GM12864 (cell line): Measurements from ENCODE around the gene MPPED1.

Experiments used
- DNase-seq: peaks from one replicate; pipeline ENCODE4 v3.0.0-alpha.2; 2011; ENCODE audit warnings: low read depth
- H3K4me3 ChIP-seq: 2 replicates; pipeline ENCODE4 v1.5.1; 2011; ENCODE audit warnings: mild to moderate bottlenecking, low read depth, low read length, control low read depth
- TF ChIP-seq, protein P1 (sequence below): IDR thresholded peaks from 2 replicates; pipeline ENCODE4 v1.5.1; 2011; ENCODE audit warnings: low read depth, mild to moderate bottlenecking, moderate library complexity, low read length, control low read depth, inconsistent platforms; ENCODE audit errors: missing control alignments

The MPPED1 gene

DNA sequence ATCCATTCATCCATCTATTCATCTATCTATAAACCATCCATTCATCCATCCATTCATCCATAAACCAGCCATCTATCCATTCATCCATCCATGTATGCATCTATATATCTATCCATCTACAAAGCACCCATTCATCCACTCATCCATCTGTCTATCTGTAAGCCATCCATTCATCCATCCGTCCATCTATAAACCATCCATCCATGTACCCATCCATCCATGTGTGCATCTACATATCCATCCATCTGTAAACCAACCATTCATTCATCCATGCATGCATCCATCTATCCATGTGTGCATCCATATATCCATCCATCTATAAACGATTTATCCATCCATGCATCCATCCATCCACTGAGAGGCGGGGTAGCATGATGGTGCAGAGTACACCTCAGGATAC lies 58.4 kb downstream of the MPPED1 start:
- no peak for DNase-seq
- no peak overlapping the region for H3K4me3 ChIP-seq
- TF ChIP-seq, protein P1, sequence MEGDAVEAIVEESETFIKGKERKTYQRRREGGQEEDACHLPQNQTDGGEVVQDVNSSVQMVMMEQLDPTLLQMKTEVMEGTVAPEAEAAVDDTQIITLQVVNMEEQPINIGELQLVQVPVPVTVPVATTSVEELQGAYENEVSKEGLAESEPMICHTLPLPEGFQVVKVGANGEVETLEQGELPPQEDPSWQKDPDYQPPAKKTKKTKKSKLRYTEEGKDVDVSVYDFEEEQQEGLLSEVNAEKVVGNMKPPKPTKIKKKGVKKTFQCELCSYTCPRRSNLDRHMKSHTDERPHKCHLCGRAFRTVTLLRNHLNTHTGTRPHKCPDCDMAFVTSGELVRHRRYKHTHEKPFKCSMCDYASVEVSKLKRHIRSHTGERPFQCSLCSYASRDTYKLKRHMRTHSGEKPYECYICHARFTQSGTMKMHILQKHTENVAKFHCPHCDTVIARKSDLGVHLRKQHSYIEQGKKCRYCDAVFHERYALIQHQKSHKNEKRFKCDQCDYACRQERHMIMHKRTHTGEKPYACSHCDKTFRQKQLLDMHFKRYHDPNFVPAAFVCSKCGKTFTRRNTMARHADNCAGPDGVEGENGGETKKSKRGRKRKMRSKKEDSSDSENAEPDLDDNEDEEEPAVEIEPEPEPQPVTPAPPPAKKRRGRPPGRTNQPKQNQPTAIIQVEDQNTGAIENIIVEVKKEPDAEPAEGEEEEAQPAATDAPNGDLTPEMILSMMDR: no peak

DNA sequence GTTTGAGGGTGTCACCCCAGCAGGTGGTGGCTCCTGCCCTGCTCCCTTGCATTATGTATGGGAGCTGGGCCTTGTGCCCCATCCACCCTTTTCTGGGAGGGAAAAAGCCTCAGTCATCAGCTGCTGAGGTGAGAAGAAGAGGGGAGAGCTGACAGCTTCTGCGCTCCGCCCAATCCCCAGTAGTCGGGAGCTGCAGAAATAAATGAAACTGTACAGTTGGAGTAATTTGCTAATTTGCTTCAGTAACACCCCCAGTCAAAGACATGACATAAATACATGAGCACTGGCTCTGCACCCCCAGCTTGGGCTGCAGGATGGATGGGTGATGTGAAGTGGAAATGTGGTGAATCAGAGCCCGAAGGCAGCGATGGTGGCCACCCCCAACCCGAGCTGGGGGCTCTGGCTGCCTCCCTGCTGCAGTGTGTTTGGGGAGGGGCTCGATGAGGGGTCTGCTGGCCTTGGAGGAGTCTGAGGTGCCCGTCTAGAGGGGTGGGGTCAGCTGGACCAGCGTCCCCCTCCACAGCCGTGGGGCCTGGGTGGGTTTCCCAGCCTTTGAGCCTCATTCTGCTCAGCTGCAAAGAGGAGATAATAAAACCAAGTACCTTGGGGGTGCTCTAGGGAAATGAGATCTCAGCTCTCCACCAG lies 59.2 kb downstream of the MPPED1 start:
- DNase-seq: no peak
- TF ChIP-seq, protein P1: no peak
- no peak overlapping the region for H3K4me3 ChIP-seq

DNA sequence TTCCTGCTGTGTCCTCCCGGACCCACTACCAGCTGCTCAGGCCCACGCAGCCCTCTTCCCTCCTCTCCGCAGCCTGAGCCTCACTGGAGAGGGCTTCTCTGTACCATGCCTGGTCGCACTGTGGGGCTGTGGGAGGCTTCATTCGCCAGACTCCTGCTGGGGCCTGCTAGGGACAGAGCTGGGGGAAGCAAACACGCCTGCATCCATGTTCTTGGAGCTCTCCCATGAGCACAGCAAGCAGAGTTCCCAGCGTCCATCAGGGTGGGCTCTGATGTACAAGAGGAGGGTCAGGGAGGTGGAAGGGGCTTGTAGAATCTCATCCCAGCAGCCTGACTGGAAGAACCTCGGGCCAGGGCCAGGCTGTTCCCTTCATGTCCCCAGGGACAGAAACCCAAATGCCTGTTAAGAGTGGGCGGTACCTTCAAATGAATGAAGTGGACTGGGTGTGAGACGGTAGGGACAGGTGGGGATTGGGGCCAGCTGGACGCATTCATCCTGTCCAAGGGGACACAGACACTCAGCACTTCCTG lies 59.9 kb downstream of the MPPED1 start:
- no peak for DNase-seq
- no peak overlapping the region for H3K4me3 ChIP-seq
- TF ChIP-seq, protein P1: no peak

DNA sequence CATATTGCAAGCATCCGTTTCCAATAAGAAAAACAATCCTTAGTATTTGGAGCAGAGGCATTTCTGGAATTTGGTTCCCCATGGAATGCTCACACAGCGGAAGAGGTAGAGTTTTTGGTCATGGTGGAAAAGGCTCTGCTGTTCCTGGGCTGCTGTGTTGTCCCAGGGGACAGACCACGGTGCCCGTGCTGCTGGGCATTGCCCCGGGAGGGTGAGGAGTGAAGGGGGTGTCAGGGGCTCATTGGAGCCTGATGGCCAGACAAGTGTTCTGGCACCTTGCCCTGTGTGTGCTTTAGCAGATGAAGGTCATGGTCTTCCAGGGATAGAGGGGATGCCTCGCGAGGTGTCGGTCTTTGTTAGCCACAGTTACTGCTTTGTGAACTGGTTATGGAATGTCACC lies 61.2 kb downstream of the MPPED1 start:
- no peak overlapping the region for H3K4me3 ChIP-seq
- TF ChIP-seq, protein P1: no peak
- DNase-seq: no peak

DNA sequence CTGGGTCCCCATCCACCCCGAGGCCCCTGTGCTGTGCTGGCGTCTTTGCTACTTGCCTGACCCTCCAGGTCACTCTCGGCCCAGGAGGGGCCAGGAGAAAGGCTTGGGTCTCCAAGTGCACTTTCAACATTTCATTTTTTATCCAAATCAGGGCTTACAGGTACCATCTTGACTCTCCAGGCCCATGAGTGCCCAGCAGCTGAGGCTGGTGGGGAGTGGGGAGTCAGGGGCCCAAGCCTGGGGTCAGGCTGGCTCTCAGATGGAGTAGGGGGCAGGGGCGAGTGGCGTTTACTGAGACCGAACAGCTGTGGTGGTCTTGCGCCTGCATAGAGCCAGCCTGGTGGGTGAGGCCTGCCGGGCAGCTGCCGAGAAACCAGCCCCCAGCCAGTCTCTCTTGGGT lies 61.6 kb downstream of the MPPED1 start:
- no peak for DNase-seq
- TF ChIP-seq, protein P1: no peak
- H3K4me3 ChIP-seq: no peak overlapping the region

DNA sequence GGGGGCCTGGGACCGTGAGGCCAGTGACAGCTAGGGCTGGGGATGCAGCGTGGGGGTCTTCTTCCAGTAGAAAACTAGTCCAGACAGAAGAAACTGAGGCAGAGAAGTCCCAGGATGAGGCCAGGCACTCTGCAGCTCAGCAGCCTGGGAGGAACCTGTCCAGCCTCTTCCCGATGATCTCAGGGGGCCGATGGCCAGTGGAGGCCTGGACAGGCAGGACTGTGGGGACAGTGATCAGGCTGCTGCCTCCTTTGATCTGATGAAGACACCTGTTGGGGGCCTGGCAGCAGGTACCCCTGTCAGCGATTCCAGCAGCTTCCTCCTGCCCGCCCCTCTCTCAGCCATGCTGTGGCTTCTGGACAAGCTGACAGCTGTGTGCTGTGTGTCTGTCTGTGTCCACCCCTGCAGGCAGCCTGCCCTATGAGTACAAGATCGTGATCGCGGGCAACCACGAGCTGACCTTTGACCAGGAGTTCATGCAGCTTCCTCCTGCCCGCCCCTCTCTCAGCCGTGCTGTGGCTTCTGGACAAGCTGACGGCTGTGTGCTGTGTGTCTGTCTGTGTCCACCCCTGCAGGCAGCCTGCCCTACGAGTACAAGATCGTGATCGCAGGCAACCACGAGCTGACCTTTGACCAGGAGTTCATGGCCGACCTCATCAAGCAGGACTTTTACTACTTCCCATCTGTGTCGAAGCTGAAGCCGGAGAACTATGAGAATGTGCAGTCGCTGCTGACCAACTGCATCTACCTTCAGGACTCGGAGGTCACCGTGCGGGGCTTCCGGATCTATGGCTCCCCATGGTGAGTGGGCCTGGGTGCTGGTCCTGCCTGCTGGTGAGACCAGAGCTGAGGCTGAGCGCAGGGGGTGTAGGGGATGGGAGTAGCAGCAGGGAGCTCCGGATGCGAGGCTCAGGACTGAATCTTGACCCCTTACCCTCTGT lies 62.6 kb downstream of the MPPED1 start:
- no peak overlapping the region for H3K4me3 ChIP-seq
- TF ChIP-seq, protein P1: no peak
- DNase-seq: no peak
